Fibroblast of lung (primary cell): ENCODE results near the gene TLE6. TPM values are rescaled to one million over a fixed set of nuclear protein-coding genes. Genes with fewer than 3 reads are reported as not detected.

ENCODE experiments used
- polyA plus RNA-seq, 2 donors: library from polyadenylated mRNA; depleted of rRNA in 1 of 2; stranded (reverse) in 1 of 2; unstranded in 1 of 2; fragments of >200 nt; gene quantifications; 2 replicates each; pipeline ENCODE4 v1.2.1, GENCODE V29; 2011 to 2012; ENCODE audit warnings: missing spikeins in 1 of 2
- total RNA-seq: library from RNA; depleted of rRNA; stranded (reverse); fragments of >200 nt; gene quantifications from 2 replicates; pipeline ENCODE4 v1.2.1, GENCODE V29; 2014

TLE6 gene
- total and polyA plus RNA-seq, 2 donors (not counting 1 experiment from before 2014, with no cell fraction given): 0.56 to 1.7 TPM

Other genes with a start within 250 kb of the TLE6 start
- gene SLC39A3, start 237.5 kb upstream of the TLE6 start, total RNA-seq: 27.7 and 28.2 TPM in 2 replicates
- 23.9 and 29.9 TPM in 2 replicates for gene SLC39A3, start 237.5 kb upstream of the TLE6 start, polyA plus RNA-seq
- 24.1 and 26.8 TPM in 2 replicates for gene SGTA, start 194.3 kb upstream of the TLE6 start, total RNA-seq
- 33.4 and 56.0 TPM in 2 replicates for gene SGTA, start 194.3 kb upstream of the TLE6 start, polyA plus RNA-seq
- 28.8 and 49.5 TPM in 2 replicates for gene THOP1, start 192.1 kb upstream of the TLE6 start, total RNA-seq
- 23.6 and 48.1 TPM in 2 replicates for gene THOP1, start 192.1 kb upstream of the TLE6 start, polyA plus RNA-seq
- 4.9 and 5.8 TPM in 2 replicates for gene ZNF554, start 157.7 kb upstream of the TLE6 start, total RNA-seq
- gene ZNF554, start 157.7 kb upstream of the TLE6 start, polyA plus RNA-seq: 1.0 and 2.0 TPM in 2 replicates
- 4.6 and 5.9 TPM in 2 replicates for gene ZNF555, start 136.1 kb upstream of the TLE6 start, total RNA-seq
- gene ZNF555, start 136.1 kb upstream of the TLE6 start, polyA plus RNA-seq: 3.8 and 5.0 TPM in 2 replicates
- gene ZNF556, start 110.2 kb upstream of the TLE6 start, total RNA-seq: under 0.01 and 0.17 TPM in 2 replicates
- 0.02 and 0.09 TPM in 2 replicates for gene ZNF556, start 110.2 kb upstream of the TLE6 start, polyA plus RNA-seq
- gene ZNF57, start 76.6 kb upstream of the TLE6 start, total RNA-seq: 4.1 and 5.3 TPM in 2 replicates
- gene ZNF57, start 76.6 kb upstream of the TLE6 start, polyA plus RNA-seq: 2.2 and 2.8 TPM in 2 replicates
- gene ZNF77, start 32.6 kb upstream of the TLE6 start, total RNA-seq: 3.9 and 5.0 TPM in 2 replicates
- gene ZNF77, start 32.6 kb upstream of the TLE6 start, polyA plus RNA-seq: 3.3 and 4.0 TPM in 2 replicates
- gene TLE2, start 51.7 kb downstream of the TLE6 start, total RNA-seq: 3.8 and 4.9 TPM in 2 replicates
- gene TLE2, start 51.7 kb downstream of the TLE6 start, polyA plus RNA-seq: 0.90 and 1.8 TPM in 2 replicates
- gene TLE5, start 84.9 kb downstream of the TLE6 start, total RNA-seq: 111 and 173 TPM in 2 replicates
- gene TLE5, start 84.9 kb downstream of the TLE6 start, polyA plus RNA-seq: 319 and 328 TPM in 2 replicates
- gene GNA11, start 116.8 kb downstream of the TLE6 start, total RNA-seq: 40.8 and 46.2 TPM in 2 replicates
- 43.7 and 61.4 TPM in 2 replicates for gene GNA11, start 116.8 kb downstream of the TLE6 start, polyA plus RNA-seq
- gene GNA15, start 158.5 kb downstream of the TLE6 start, total RNA-seq: not detected in 2 replicates
- gene GNA15, start 158.5 kb downstream of the TLE6 start, polyA plus RNA-seq: not detected in 2 replicates
- gene S1PR4, start 201.2 kb downstream of the TLE6 start, total RNA-seq: not detected in 2 replicates
- not detected in 2 replicates for gene S1PR4, start 201.2 kb downstream of the TLE6 start, polyA plus RNA-seq
- 24.4 and 35.8 TPM in 2 replicates for gene NCLN, start 208.4 kb downstream of the TLE6 start, total RNA-seq
- 33.0 and 52.5 TPM in 2 replicates for gene NCLN, start 208.4 kb downstream of the TLE6 start, polyA plus RNA-seq
- gene CELF5, start 247.1 kb downstream of the TLE6 start, total RNA-seq: under 0.01 TPM in 1 of 2 replicates, not detected in the other
- not detected in 2 replicates for gene CELF5, start 247.1 kb downstream of the TLE6 start, polyA plus RNA-seq